NCI-H1930 (cell line): Measurements from ENCODE around the gene CRYBB2.
"Not testable (repeated sequence)": the region's sequence is repeated elsewhere in the genome, so short reads cannot be mapped to it uniquely, and the experiment has no call there.

Experiments used
- DNase-seq, 2 experiments: peaks; one replicate each; lab custom pipeline; 2025; lab: John Stamatoyannopoulos, UW

The CRYBB2 gene

GRCh38 chr22:25199731-25200520 lies 19.5 kb upstream of the CRYBB2 start, which contains the start of gene CRYBB3:
Gene CRYBB3 (plus strand): TSS chr22:25199858. CDS start chr22:25201397, 1,539 bp downstream.
- DNase-seq, result no peak

- no peak for DNase-seq
Measured at GRCh38 chr22:25200967-25201366, 18.5 kb upstream of the CRYBB2 start.

- no peak for DNase-seq
Measured at GRCh38 chr22:25201557-25202273, 17.7 kb upstream of the CRYBB2 start.

- peak; percentile 30 to 32 for DNase-seq
Measured at GRCh38 chr22:25202290-25202921, 17.0 kb upstream of the CRYBB2 start.

- DNase-seq, result no peak
Measured at GRCh38 chr22:25203082-25203481, 16.4 kb upstream of the CRYBB2 start.

- DNase-seq, result not testable (repeated sequence)
Measured at GRCh38 chr22:25204547-25204946, 14.9 kb upstream of the CRYBB2 start.

GRCh38 chr22:25205847-25206246 lies 13.6 kb upstream of the CRYBB2 start:
- no peak for DNase-seq

GRCh38 chr22:25206998-25207397 lies 12.4 kb upstream of the CRYBB2 start:
- no peak for DNase-seq

- no peak for DNase-seq
Measured at GRCh38 chr22:25207553-25208157, 11.8 kb upstream of the CRYBB2 start.

GRCh38 chr22:25208328-25208727 lies 11.1 kb upstream of the CRYBB2 start:
- no peak for DNase-seq

GRCh38 chr22:25208743-25209505 lies 10.5 kb upstream of the CRYBB2 start:
- no peak for DNase-seq

- no peak for DNase-seq
Measured at GRCh38 chr22:25210793-25211192, 8.6 kb upstream of the CRYBB2 start.

GRCh38 chr22:25212337-25212736 lies 7.1 kb upstream of the CRYBB2 start:
- DNase-seq, result no peak

- no peak for DNase-seq
Measured at GRCh38 chr22:25213221-25213620, 6.2 kb upstream of the CRYBB2 start.

- DNase-seq, result no peak
Measured at GRCh38 chr22:25216230-25216629, 3.2 kb upstream of the CRYBB2 start.

GRCh38 chr22:25219948-25220442 lies 556 bp downstream of the CRYBB2 start:
- DNase-seq, result no peak

GRCh38 chr22:25221790-25222189 lies 2.4 kb downstream of the CRYBB2 start:
- DNase-seq, result no peak

- no peak for DNase-seq
Measured at GRCh38 chr22:25223269-25223850, 3.9 kb downstream of the CRYBB2 start.

GRCh38 chr22:25228822-25229221 lies 9.4 kb downstream of the CRYBB2 start:
- DNase-seq, result no peak

GRCh38 chr22:25230760-25231159 lies 11.3 kb downstream of the CRYBB2 start:
- not testable (repeated sequence) for DNase-seq

- no peak for DNase-seq
Measured at GRCh38 chr22:25232301-25232700, 12.9 kb downstream of the CRYBB2 start.
